Activated naive CD8-positive, alpha-beta T cell treated with anti-CD3 and anti-CD28 coated beads, Interleukin-2, amount 10 ng/mL, durations not matched to agents 7 days and 5 days (primary cell): ENCODE measurements around the gene KHDRBS1. TPM values are rescaled to one million over a fixed set of nuclear protein-coding genes. Genes with fewer than 3 reads are reported as not detected.
"Not testable (repeated sequence)": the region's sequence is repeated elsewhere in the genome, so short reads cannot be mapped to it uniquely, and the experiment has no call there.

ENCODE experiments used
- ATAC-seq: fragments of 150-1000 bp; cut with Tn5 transposase; one replicate; pipeline ENCODE4 v1.10.0; 2021; ENCODE audit warnings: low read depth, moderate library complexity
- POLR2A ChIA-PET: fragments of 350-600 bp; sonication (Branson Sonifier 250); formaldehyde crosslinking; loops from one replicate; lab custom pipeline; 2021; ENCODE audit warnings: antibody characterized with exemption; lab: Charles Lee
- DNase-seq: peaks from one replicate; pipeline ENCODE4 v3.0.0; 2021
- H3K27ac Mint-ChIP-seq: one replicate; pipeline ENCODE4 v1.8.0; 2022; ENCODE audit warnings: mild to moderate bottlenecking, mixed read lengths
- H3K27me3 Mint-ChIP-seq: one replicate; pipeline ENCODE4 v1.8.0; 2022; ENCODE audit warnings: mild to moderate bottlenecking, moderate library complexity, mixed read lengths
- H3K36me3 Mint-ChIP-seq: one replicate; pipeline ENCODE4 v1.8.0; 2021; ENCODE audit warnings: mild to moderate bottlenecking, mixed read lengths
- H3K4me1 Mint-ChIP-seq: one replicate; pipeline ENCODE4 v1.8.0; 2021; ENCODE audit warnings: mixed read lengths
- H3K4me3 Mint-ChIP-seq: one replicate; pipeline ENCODE4 v1.8.0; 2022; ENCODE audit warnings: mild to moderate bottlenecking, moderate library complexity, mixed read lengths
- H3K9me3 Mint-ChIP-seq: one replicate; pipeline ENCODE4 v1.8.0; 2021; ENCODE audit warnings: mixed read lengths
- total RNA-seq, 2 experiments: library from RNA; stranded (reverse); gene quantifications; one replicate each; pipeline ENCODE4 v1.2.3, GENCODE V29; 2021

The KHDRBS1 gene
- total RNA-seq, 2 experiments from 2014 or later: 162 TPM

- ATAC-seq: no peak
- Mint-ChIP-seq H3K4me1 (peaks cover 36% of the 10 kb centered on the region), H3K4me3 (peak overlapping the region; percentile 4)
Observed at GRCh38 chr1:32020339-32020738, 6.7 kb downstream of the KHDRBS1 start.

GRCh38 chr1:32021574-32022018, 7.9 kb downstream of the KHDRBS1 start:
- POLR2A ChIA-PET: interaction anchor here (0.7 to 4.0 kb wide), 2 partner anchors 7 to 706 kb away, joined by 3 to 22 read pairs; partner anchors contain the start of gene KHDRBS1
- not testable (repeated sequence) for H3K27me3 Mint-ChIP-seq, DNase-seq, H3K27ac Mint-ChIP-seq, H3K9me3 Mint-ChIP-seq, H3K4me3 Mint-ChIP-seq, ATAC-seq
- Mint-ChIP-seq H3K36me3 (peaks cover 20% of the 10 kb centered on the region), H3K4me1 (peaks cover 29% of the 10 kb centered on the region)

More at GRCh38 chr1:32020339-32020738, 6.7 kb downstream of the KHDRBS1 start:
- no peaks in the 10 kb centered on the region for H3K9me3 Mint-ChIP-seq
- POLR2A ChIA-PET: interaction anchor here (0.7 kb wide), 1 partner anchor 53 kb away, joined by 3 read pairs; the partner anchor contains the start of gene TMEM39B
- no peaks in the 10 kb centered on the region for H3K27me3 Mint-ChIP-seq
- no peak for DNase-seq
- H3K36me3 Mint-ChIP-seq: peaks cover 24% of the 10 kb centered on the region
- H3K27ac Mint-ChIP-seq: no peak overlapping the region

DNA sequence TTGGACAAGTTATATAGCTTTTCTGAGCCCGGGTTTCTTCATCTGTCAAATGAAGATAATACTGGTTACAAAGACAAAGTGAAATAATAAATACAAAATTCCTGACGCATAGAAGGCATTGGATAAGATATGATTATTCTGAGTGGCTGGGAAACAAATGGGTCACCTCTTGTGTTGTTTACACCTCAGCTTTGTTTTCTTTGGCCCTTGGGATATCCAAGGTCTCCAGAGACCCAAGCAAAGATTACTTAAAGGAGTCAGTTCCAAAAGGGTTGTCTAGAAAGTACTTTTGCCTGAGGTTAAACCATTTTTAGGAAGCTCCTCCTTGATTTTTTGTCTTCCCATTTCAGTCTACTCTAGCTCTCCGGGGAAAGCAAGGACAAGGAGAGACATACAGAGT, 9.7 kb downstream of the KHDRBS1 start:
- Mint-ChIP-seq H3K27me3 (no peaks in the 10 kb centered on the region), H3K4me1 (peaks cover 26% of the 10 kb centered on the region)
- POLR2A ChIA-PET: interaction anchor here (0.9 to 4.0 kb wide), 2 partner anchors 9 to 13 kb away, joined by 3 to 22 read pairs; partner anchors contain the start of gene KHDRBS1

GRCh38 chr1:32025515-32025914, 11.8 kb downstream of the KHDRBS1 start:
- Mint-ChIP-seq H3K9me3 (no peaks in the 10 kb centered on the region), H3K4me3 (no peak overlapping the region), H3K4me1 (peaks cover 26% of the 10 kb centered on the region), H3K36me3 (peaks cover 30% of the 10 kb centered on the region), H3K27ac (no peak overlapping the region), H3K27me3 (no peaks in the 10 kb centered on the region)
- ATAC-seq (no peak), DNase-seq (no peak)
- POLR2A ChIA-PET: interaction anchor here (0.7 to 4.0 kb wide), 2 partner anchors 11 to 18 kb away, joined by 4 to 22 read pairs; partner anchors contain the start of gene KHDRBS1

More for the DNA sequence above, 9.7 kb downstream of the KHDRBS1 start:
- Mint-ChIP-seq H3K4me3 (no peak overlapping the region), H3K36me3 (peaks cover 22% of the 10 kb centered on the region), H3K27ac (no peak overlapping the region), H3K9me3 (no peaks in the 10 kb centered on the region)
- DNase-seq (no peak), ATAC-seq (no peak)

DNA sequence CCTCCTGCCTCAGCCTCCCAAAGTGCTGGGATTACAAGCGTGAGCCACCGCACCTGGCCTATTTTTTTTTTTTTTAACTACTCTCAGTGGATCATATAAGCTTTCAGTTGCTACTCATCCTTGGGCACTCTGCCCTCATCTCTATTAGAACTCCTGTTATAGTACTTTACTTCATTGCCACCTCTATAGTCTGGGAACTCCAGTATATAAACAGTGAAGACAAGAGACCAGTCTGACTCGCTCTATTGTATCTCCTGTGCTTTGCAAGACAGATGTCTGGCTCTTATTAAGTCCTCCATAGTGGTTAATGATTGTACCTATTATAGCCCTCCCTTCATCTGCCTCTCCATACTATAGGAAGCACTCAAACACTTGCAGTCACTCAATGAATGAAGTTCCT, 15.1 kb downstream of the KHDRBS1 start:
- no peak overlapping the region for H3K4me3 Mint-ChIP-seq
- H3K36me3 Mint-ChIP-seq: peaks cover 33% of the 10 kb centered on the region
- POLR2A ChIA-PET: no interaction called here
- no peaks in the 10 kb centered on the region for H3K27me3 Mint-ChIP-seq
- H3K4me1 Mint-ChIP-seq: peaks cover 25% of the 10 kb centered on the region
- no peak overlapping the region for H3K27ac Mint-ChIP-seq
- DNase-seq (no peak), ATAC-seq (no peak)
- H3K9me3 Mint-ChIP-seq: no peaks in the 10 kb centered on the region

GRCh38 chr1:32031578-32032274, 18.1 kb downstream of the KHDRBS1 start:
- Mint-ChIP-seq H3K4me1 (peaks cover 29% of the 10 kb centered on the region), H3K9me3 (no peaks in the 10 kb centered on the region), H3K36me3 (peaks cover 34% of the 10 kb centered on the region), H3K4me3 (no peak overlapping the region), H3K27ac (no peak overlapping the region), H3K27me3 (no peaks in the 10 kb centered on the region)
- no peak for DNase-seq
- POLR2A ChIA-PET: no interaction called here
- ATAC-seq: no peak

DNA sequence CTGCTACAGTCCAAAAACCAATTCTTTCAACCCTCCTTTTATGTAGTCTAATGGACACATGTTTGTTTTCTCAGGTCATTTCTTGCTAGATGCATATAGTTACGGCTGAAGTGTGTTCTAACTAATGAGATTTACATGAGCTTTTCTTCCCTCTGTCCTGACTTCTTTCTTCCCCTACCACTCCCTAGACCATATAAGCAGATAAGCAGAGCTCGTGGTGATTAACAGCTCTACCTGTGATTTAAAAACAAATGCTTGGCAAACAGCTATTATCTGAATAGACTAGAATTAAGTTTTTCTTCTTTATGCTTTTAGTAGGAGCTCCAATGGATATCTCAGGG, 18.6 kb downstream of the KHDRBS1 start:
- Mint-ChIP-seq H3K27me3 (no peaks in the 10 kb centered on the region), H3K36me3 (peaks cover 33% of the 10 kb centered on the region), H3K4me3 (no peak overlapping the region), H3K9me3 (no peaks in the 10 kb centered on the region), H3K4me1 (peaks cover 27% of the 10 kb centered on the region), H3K27ac (no peak overlapping the region)
- DNase-seq (no peak), ATAC-seq (no peak)
- POLR2A ChIA-PET: no interaction called here

- DNase-seq (no peak), ATAC-seq (peak; percentile 65)
- Mint-ChIP-seq H3K27me3 (no peaks in the 10 kb centered on the region), H3K36me3 (peaks cover 34% of the 10 kb centered on the region), H3K27ac (peak overlapping the region; percentile 27), H3K4me1 (peaks cover 17% of the 10 kb centered on the region), H3K9me3 (no peaks in the 10 kb centered on the region), H3K4me3 (no peak overlapping the region)
- POLR2A ChIA-PET: no interaction called here
Observed at GRCh38 chr1:32035119-32035518, 21.5 kb downstream of the KHDRBS1 start.

GRCh38 chr1:32040711-32041110, 27.0 kb downstream of the KHDRBS1 start:
- no peak overlapping the region for H3K4me3 Mint-ChIP-seq
- ATAC-seq: no peak
- peaks cover 29% of the 10 kb centered on the region for H3K36me3 Mint-ChIP-seq
- POLR2A ChIA-PET: no interaction called here
- peaks cover 2% of the 10 kb centered on the region for H3K4me1 Mint-ChIP-seq
- no peak overlapping the region for H3K27ac Mint-ChIP-seq
- no peak for DNase-seq
- H3K27me3 Mint-ChIP-seq: no peaks in the 10 kb centered on the region
- H3K9me3 Mint-ChIP-seq: no peaks in the 10 kb centered on the region

DNA sequence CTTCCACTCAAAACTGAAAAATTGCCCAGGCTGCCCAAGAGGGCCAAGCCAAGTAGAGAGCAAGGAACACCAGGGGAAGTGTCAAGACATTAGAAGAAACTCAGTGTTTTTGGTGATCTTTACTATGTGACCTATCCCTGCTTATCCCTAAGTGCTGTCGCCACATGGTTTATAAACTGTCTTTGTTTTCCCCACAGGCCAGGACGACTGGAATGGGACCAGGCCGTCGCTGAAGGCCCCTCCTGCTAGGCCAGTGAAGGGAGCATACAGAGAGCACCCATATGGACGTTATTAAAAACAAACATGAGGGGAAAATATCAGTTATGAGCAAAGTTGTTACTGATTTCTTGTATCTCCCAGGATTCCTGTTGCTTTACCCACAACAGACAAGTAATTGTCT, 28.7 kb downstream of the KHDRBS1 start:
- POLR2A ChIA-PET: no interaction called here
- H3K9me3 Mint-ChIP-seq: no peaks in the 10 kb centered on the region

GRCh38 chr1:32044234-32044633, 30.6 kb downstream of the KHDRBS1 start:
- POLR2A ChIA-PET: interaction anchor here (0.6 kb wide), 2 partner anchors 19 to 27 kb away, joined by 4 to 6 read pairs; no protein-coding TSS in a partner anchor
- ATAC-seq (no peak), DNase-seq (no peak)
- Mint-ChIP-seq H3K36me3 (peaks cover 35% of the 10 kb centered on the region), H3K4me3 (no peak overlapping the region), H3K27ac (peak overlapping the region; percentile 45), H3K4me1 (peaks cover 3% of the 10 kb centered on the region), H3K27me3 (no peaks in the 10 kb centered on the region), H3K9me3 (no peaks in the 10 kb centered on the region)

More for the DNA sequence above, 28.7 kb downstream of the KHDRBS1 start:
- DNase-seq (no peak), ATAC-seq (no peak)
- H3K27me3 Mint-ChIP-seq: no peaks in the 10 kb centered on the region
- H3K4me1 Mint-ChIP-seq: peaks cover 2% of the 10 kb centered on the region
- H3K36me3 Mint-ChIP-seq: peaks cover 34% of the 10 kb centered on the region
- H3K4me3 Mint-ChIP-seq: no peak overlapping the region
- no peak overlapping the region for H3K27ac Mint-ChIP-seq

DNA sequence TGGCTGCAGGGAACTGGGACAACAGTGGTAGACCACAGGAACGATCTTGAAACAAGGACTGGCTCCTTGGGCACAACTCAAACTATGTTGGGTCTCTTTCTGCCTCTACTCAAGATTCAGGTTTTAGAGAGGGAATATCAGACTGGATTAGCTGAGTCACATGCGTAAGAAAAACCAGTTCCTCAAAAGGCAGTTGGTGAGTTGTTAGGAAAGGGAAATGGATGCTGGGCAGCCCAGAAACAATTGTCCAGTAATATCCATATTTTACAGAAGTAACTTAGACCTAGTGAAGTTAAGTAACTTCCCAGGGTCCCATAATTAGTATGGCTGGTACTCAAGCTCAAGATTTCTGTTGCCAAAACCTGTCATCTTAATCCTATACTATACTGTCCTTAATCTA, 32.1 kb downstream of the KHDRBS1 start:
- Mint-ChIP-seq H3K36me3 (peaks cover 30% of the 10 kb centered on the region), H3K4me3 (no peak overlapping the region), H3K9me3 (no peaks in the 10 kb centered on the region), H3K4me1 (peaks cover 3% of the 10 kb centered on the region), H3K27me3 (no peaks in the 10 kb centered on the region), H3K27ac (no peak overlapping the region)
- POLR2A ChIA-PET: interaction anchor here (0.6 kb wide), 1 partner anchor 74 kb away, joined by 3 read pairs; no protein-coding TSS in a partner anchor
- ATAC-seq: no peak
- no peak for DNase-seq

GRCh38 chr1:32047701-32048100, 34.0 kb downstream of the KHDRBS1 start:
- DNase-seq: no peak
- Mint-ChIP-seq H3K4me1 (peaks cover 3% of the 10 kb centered on the region), H3K9me3 (no peaks in the 10 kb centered on the region), H3K27ac (no peak overlapping the region), H3K27me3 (no peaks in the 10 kb centered on the region), H3K4me3 (no peak overlapping the region), H3K36me3 (peaks cover 34% of the 10 kb centered on the region)
- ATAC-seq: no peak
- POLR2A ChIA-PET: no interaction called here

DNA sequence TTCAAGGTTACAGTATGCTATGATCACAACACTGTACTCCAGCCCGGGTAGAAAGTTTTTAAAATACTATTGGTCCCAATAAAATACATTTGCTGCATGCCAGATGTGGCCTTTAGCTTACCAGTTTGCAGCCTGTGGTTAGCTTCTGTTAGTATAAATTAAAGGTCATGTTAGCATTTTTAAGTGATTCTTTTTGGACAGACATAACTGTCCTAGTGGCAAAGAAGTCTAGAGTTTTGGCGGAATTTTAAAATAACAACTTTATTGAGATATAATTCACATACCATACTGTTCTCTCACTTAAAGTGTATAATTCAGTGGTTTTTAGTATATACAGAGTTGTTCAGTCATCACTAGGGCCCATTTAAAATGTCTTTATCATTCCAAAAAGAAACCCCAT, 34.8 kb downstream of the KHDRBS1 start:
- Mint-ChIP-seq H3K9me3 (no peaks in the 10 kb centered on the region), H3K27ac (no peak overlapping the region), H3K36me3 (peaks cover 33% of the 10 kb centered on the region), H3K4me1 (peaks cover 3% of the 10 kb centered on the region), H3K27me3 (no peaks in the 10 kb centered on the region), H3K4me3 (no peak overlapping the region)
- ATAC-seq (no peak), DNase-seq (no peak)
- POLR2A ChIA-PET: interaction anchor here (0.6 kb wide), 1 partner anchor 58 kb away, joined by 3 read pairs; no protein-coding TSS in a partner anchor
